Esophagus squamous epithelium (tissue), 4 donors: ENCODE data around the gene ZBBX.
A peak's percentile ranks its signal among the peaks of the same experiment; 100 is the strongest.

ENCODE experiments used
- CTCF ChIP-seq, 6 experiments: fragments of 450-650 bp in 4 of 6; fragments of 200-600 bp in 2 of 6; sonication (generic) in 2 of 6; IDR thresholded peaks; one replicate each; pipeline ENCODE4 v1.5.1; 2016 to 2019; ENCODE audit warnings: antibody characterized with exemption in 6 of 6, mild to moderate bottlenecking in 4 of 6, moderate library complexity in 4 of 6
- POLR2A ChIP-seq, 4 donors: fragments of 450-650 bp; IDR thresholded peaks; one replicate each; pipeline ENCODE4 v1.6.1; 2017; ENCODE audit warnings: antibody characterized with exemption in 4 of 4, mild to moderate bottlenecking in 4 of 4, moderate library complexity in 3 of 4

GRCh38 chr3:167406876-167407492 is 26.9 kb upstream of the ZBBX start:
- TF ChIP-seq POLR2A (IDR thresholded peaks at IDR 0.05) (no peak), CTCF (IDR thresholded peaks at IDR 0.05) (peak in 4 of 6 experiments; percentile 45 to 68 (median 48))
